Measurements from ENCODE around the gene PPP1R1B.

PPP1R1B gene

DNA sequence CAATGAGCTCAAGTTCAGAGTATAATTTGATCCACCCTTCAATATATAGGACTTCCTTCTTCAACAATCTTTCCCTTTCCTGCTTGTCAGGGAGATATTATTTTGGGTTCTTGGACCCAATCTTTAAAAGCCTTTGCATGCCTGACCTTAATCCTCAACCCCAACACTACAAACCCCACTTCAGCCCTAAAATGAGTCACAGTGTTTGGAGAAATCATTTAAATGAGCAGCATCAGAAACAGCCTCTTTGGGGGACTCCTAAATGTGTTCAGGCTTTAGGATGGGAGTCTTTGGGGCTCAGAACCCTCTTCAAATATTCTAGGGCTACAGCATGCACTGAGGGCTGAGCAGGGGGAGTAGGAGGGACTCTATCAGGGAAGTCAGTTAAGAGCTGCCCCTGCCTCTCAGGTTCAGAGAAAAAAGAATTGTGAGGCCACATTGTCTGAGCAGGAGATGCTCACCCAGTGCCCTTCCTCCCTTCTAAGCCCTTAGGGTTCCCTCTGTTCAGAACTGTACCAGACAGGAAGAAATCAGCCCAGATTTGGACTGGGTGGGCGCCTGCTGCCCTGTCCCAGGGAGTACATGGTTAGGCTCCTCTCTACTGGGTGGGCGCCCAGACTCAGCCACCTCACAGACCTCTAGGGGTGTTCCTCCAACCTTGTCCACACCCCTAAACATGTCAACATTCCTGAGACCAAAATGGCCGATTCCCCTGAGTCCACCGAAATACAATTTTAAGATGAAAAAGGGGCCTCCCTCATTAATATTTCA is 24.0 kb upstream of the PPP1R1B start:
- no peak for TF ChIP-seq JUND (IDR thresholded peaks at IDR 0.05; ENCODE audit: low read depth)
- no peak for DNase-seq (ENCODE audit: low read depth in 1 of 2, low spot score in 1 of 2)
- in situ Hi-C loops (cut with HindIII; ENCODE audit: low pct_unique_long_range_greater_than_20kb, low sequenced_read_pairs): no loop called here

DNA sequence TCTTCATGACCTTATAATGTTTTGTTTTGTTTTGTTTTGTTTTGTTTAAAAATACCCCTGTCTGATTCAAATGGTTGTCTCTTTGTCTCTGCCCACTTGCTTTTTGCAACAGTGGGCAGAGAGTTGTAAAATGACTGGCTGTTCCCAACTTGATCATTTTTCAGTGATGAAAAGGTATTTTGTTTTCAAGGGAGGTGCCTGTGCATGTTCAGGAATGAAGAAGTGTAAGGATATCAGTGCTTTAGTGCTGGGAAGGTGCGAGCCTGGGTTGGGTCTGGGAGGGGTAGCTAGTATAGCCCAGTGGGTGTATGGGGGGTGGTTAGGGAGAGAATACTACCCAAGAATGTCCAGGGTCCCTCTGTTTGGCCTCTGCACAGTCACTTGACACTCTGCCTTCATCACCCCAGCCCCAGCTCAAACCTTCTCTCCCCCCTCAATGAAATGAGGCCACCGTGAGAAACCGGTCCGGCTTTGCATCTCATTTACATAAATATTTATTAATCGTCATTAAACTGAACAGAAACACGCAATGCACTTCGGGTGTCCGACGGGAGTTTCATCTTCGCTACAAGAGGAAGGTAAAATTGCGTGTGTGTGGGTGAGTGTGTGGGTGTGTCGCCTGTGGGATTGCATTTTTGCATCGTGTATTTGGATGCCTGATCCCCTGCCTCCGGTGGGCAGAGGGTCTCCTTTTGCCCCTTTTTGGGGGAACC is 23.3 kb upstream of the PPP1R1B start:
- TF ChIP-seq JUND (IDR thresholded peaks at IDR 0.05; ENCODE audit: low read depth): no peak
- in situ Hi-C loops (cut with HindIII; ENCODE audit: low pct_unique_long_range_greater_than_20kb, low sequenced_read_pairs): no loop called here
- no peak for DNase-seq (ENCODE audit: low read depth in 1 of 2, low spot score in 1 of 2)

DNA sequence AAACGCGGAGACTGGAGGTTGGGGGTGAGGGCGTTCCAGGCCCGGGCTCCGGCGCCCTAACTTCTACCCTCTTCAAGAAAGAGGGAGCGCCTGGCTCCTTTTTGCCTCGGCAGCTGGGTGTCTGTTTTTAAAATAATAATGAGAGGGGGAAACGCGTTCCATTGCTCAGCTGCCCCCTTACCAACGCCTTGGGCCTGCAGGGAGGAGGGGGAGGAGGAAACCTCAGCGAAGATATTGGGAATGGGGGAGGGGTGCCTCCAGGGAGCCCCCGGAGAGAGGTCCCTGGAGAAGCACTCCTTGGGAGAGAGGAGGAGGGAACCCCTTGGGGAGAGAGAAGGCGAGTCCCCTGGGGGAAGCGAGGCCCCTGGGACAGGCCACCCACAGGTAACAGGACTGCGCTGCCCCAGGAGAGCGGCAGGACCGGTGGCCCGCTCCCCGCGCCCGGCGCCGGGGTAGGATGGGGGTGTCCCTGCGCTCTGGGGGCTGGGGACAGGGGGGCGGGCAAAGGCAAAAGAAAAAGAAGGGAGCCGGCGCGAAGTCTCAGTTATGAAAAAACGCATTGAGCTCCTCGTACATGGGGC is 21.8 kb upstream of the PPP1R1B start:
- in situ Hi-C loops (cut with HindIII; ENCODE audit: low pct_unique_long_range_greater_than_20kb, low sequenced_read_pairs): no loop called here
- TF ChIP-seq JUND (IDR thresholded peaks at IDR 0.05; ENCODE audit: low read depth): no peak
- DNase-seq (ENCODE audit: low read depth in 1 of 2, low spot score in 1 of 2): no peak

DNA sequence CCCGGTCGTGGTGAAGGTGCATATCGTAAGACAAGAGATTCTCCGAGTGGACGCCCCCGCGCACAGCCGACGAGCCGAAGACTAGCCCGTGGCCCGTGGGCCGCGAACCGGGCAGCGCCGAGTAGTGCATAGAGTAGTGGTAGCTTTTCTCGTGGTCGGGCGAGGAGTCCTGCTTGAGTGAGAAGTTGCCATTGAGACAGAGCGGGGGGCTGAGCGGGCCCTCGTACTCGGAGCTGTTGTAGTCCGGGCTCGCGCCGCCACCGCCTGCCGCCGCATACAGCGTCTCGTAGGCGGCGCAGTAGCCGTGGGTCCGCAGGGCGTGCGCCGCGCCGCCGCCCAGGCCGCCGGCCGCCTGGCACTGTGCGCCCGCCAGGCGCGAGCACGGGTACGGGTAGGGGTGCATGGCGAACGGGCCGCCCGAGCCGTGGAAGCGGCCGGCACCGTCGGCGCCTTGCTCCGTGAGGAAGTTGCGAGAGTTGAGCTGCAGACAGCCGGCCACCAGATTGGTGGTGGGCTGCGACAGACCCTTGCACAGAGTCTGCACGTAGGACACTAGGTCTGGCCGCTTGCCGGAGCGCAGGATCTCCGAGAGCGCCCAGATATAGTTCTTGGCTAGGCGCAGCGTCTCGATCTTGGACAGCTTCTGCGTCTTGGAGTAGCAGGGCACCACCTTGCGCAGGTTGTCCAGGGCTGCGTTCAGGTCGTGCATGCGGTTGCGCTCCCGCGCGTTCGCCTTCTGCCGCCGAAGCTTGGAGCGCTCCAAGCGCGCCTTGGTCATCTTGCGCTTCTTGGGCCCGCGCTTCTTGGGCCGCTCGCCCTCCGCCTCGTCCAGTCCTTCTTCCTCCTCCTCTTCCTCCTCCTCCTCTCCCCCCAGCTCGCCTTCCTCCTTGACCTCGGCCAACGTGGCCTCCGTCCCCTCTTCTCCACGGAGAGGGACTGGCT is 21.0 kb upstream of the PPP1R1B start:
- peak in 1 of 2 experiments; percentile 63 for DNase-seq (ENCODE audit: low read depth in 1 of 2, low spot score in 1 of 2)
- in situ Hi-C loops (cut with HindIII; ENCODE audit: low pct_unique_long_range_greater_than_20kb, low sequenced_read_pairs): no loop called here
- no peak for TF ChIP-seq JUND (IDR thresholded peaks at IDR 0.05; ENCODE audit: low read depth)

DNA sequence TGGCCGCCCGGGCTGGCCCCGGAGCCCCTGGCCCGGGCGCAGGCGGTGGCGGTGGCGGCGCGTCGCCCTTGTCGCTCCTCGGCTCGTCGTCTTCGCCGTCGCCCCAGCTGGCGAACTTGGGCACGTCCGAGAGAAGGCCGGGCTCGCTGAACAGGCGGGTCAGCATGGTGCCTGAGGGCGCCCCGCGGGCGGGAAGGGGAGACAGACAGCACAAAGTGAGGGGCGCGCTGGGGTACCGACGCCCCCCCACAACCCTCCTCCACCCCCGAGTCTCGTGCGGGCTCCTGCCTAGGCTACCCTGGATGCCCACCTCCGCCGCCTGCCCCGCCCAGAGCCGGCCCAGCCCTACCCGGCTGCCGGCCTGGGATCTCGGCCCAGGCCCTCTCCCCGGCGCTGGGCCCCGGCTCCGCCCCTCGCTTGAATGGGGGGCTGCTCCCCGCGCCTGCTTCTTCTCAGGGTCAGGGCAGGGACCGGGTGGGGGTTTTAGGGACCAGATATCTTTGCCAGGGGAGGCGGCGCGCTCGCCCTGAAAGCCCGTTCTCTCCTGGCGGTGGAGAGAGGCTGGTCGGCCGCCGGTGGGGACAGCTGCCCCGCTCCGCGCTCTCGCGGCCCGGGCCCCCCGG is 20.2 kb upstream of the PPP1R1B start:
- TF ChIP-seq JUND (IDR thresholded peaks at IDR 0.05; ENCODE audit: low read depth): no peak
- in situ Hi-C loops (cut with HindIII; ENCODE audit: low pct_unique_long_range_greater_than_20kb, low sequenced_read_pairs): no loop called here
- peak; percentile 61 to 64 for DNase-seq (ENCODE audit: low read depth in 1 of 2, low spot score in 1 of 2)

DNA sequence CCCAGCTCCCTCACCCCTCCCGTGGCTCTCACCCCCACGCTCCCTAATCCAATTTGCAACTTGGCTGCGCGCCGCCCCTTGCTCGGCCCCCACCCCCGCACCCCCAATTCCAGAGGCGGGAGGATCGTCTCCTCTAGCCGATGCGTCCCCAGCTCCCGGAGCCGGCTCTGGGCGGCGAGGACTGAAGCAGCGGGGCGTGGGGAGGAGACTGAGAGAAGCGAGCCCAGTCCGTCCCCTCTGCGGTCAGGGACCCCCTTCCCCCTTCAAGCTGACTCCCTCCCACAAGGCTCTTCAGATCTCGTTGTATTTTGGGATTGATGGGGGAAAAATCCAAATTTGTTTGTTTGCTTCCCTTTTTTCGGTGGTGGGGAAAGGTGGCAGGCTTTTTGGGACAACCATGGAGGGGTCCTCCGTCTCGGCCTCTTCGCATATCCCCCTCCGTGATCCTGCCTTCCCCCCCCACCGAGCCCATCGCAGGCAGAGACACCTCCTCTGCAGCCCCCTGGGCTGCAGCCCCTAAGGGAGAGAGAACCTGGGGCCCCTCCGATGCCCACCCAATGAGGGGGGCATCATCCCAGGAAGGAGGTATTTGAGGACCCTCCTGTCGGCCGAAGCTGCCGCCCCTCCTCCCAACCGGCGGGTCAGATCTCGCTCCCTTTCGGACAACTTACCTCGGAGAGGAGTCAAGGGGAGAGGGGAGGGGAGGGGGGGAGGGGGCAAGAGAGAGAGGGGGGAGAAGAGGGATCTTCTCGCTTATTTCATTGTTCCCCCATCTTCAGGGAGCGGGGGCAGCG is 19.5 kb upstream of the PPP1R1B start:
- in situ Hi-C loops (cut with HindIII; ENCODE audit: low pct_unique_long_range_greater_than_20kb, low sequenced_read_pairs): no loop called here
- no peak for DNase-seq (ENCODE audit: low read depth in 1 of 2, low spot score in 1 of 2)
- no peak for TF ChIP-seq JUND (IDR thresholded peaks at IDR 0.05; ENCODE audit: low read depth)

DNA sequence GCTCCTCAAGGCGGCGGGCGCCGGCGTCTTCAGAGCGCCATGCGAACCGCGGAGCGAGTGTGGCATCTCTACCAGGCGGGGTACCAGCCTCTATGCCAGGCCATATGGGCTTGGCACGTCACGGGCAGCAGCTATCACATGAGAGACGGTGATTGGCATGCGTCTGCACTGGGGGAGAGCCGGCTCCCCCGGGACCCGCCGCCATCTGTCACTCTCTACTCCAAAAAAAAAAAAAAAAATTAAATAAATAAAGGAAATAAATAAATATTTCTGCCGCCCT is 19.0 kb upstream of the PPP1R1B start, which contains the start of gene NEUROD2:
TSS of gene NEUROD2 (minus strand) at position 70 of the 280 bp plus-strand sequence. CDS start 1,321 bp downstream, outside the sequence.
- no peak for DNase-seq (ENCODE audit: low read depth in 1 of 2, low spot score in 1 of 2)
- in situ Hi-C loops (cut with HindIII; ENCODE audit: low pct_unique_long_range_greater_than_20kb, low sequenced_read_pairs): no loop called here
- no peak for TF ChIP-seq JUND (IDR thresholded peaks at IDR 0.05; ENCODE audit: low read depth)

DNA sequence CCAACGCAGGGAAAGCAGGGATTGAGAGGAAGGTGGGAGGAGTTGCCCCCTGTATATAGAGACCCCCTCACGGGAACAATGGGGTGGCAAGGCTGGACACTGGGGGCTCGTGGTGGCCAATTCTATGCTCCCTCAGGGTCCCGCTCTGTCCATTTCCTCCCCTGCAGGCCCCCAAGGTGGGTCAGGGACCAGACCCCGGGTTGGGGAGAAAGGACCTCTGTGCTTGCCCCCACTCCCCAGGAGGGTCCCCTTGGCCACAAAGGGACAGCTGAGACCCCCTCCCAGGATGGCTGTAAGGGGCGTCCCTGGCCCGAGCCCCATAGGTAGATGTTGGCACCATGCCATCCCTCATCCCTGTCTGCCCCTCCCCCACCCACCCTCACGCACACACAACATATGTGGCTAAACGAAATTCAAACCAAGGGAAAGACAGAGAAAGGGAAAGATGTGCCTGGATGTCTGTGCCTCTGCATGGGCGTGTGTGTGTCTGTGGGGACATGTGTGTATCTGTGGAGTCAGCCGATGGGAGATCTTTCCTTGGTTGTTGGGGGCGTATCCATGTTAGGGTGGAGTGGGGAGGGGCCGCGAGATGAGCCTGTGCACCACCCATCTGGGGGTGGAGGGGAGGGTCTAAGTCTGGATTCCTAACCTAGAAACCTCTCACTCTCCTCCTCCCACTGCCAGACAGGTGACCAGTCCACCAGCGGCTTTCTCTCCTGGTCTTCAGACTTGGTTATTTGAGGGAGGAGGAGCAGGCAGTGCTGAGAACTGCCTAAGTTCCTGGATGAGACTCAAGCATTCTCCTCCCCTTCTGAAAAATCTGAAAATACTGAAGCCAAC is 18.4 kb upstream of the PPP1R1B start:
- no peak for TF ChIP-seq JUND (IDR thresholded peaks at IDR 0.05; ENCODE audit: low read depth)
- no peak for DNase-seq (ENCODE audit: low read depth in 1 of 2, low spot score in 1 of 2)
- in situ Hi-C loops (cut with HindIII; ENCODE audit: low pct_unique_long_range_greater_than_20kb, low sequenced_read_pairs): no loop called here

DNA sequence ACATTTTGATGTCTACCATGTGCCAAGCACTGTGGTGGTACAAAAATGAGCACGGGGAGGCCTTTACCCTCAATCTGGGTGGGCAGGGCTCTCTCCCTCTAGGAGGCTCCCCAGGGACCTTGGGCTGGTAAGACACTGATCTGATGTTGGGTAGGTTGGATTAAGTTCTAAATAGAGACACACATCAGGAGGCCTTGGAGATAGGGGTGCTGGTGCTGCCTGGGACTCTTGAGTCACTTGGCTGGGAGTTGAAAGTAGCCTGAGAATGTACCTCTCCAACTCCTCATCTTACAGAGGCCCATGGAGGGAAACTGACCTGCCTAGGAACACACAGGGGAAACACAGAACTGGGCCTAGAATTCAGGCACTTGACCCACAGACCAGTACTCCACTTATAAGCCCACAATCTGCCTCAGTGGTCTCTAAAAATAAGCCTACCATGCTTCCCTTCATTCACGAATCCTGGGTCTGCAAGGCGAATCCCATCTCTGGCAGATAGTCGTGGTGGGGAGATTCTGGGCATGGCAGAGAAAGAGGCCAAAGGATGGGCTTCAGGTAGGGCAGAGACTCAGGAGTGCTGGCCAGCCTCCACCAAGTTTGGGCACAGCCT is 17.2 kb upstream of the PPP1R1B start:
- no peak for TF ChIP-seq JUND (IDR thresholded peaks at IDR 0.05; ENCODE audit: low read depth)
- in situ Hi-C loops (cut with HindIII; ENCODE audit: low pct_unique_long_range_greater_than_20kb, low sequenced_read_pairs): no loop called here
- DNase-seq (ENCODE audit: low read depth in 1 of 2, low spot score in 1 of 2): no peak

DNA sequence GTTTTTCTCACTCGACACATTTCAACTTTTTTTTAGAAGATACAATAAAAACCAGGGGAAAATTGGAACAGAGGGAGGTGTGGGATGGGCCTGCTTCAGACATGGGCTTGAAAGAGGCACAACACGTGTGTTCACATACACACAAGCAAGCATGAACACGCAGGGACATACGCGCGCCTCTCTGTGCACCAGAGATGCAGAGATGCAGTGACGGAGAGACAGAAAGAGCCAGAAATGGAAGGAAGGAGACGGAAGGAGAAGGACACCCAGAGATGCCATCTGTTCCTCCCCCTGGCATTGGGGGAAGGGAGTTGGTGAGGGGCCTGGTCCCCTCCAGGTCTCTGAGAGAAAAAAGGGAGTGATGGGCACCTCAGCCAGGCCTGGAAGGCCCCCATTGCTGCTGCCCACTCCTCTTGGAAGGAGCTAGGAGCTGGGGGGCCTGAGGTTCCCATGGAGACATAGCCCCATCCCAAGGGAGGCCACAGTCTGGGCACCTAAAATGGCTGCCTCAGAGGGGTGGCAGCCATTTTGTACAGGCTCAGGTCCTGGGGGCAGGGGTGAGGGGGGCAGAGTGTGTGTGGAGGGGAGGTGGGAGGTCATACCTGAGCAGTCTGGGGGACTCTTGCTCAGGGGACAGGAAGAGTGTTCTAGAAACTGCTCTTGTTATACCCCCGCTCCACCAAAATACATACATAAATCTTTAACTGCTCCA is 15.2 kb upstream of the PPP1R1B start:
- DNase-seq (ENCODE audit: low read depth in 1 of 2, low spot score in 1 of 2): no peak
- no peak for TF ChIP-seq JUND (IDR thresholded peaks at IDR 0.05; ENCODE audit: low read depth)
- in situ Hi-C loops (cut with HindIII; ENCODE audit: low pct_unique_long_range_greater_than_20kb, low sequenced_read_pairs): no loop called here
